ENCODE measurements around the gene GRN. TPM values are rescaled to one million over a fixed set of nuclear protein-coding genes. Genes with fewer than 3 reads are reported as not detected.
A peak's percentile ranks its signal among the peaks of the same experiment; 100 is the strongest.

The GRN gene
- total and polyA plus RNA-seq, 2 of the 13 experiments (the other 11 are each of a cell fraction or from before 2014, with no cell fraction given) = 86.6 to 143 TPM

DNA sequence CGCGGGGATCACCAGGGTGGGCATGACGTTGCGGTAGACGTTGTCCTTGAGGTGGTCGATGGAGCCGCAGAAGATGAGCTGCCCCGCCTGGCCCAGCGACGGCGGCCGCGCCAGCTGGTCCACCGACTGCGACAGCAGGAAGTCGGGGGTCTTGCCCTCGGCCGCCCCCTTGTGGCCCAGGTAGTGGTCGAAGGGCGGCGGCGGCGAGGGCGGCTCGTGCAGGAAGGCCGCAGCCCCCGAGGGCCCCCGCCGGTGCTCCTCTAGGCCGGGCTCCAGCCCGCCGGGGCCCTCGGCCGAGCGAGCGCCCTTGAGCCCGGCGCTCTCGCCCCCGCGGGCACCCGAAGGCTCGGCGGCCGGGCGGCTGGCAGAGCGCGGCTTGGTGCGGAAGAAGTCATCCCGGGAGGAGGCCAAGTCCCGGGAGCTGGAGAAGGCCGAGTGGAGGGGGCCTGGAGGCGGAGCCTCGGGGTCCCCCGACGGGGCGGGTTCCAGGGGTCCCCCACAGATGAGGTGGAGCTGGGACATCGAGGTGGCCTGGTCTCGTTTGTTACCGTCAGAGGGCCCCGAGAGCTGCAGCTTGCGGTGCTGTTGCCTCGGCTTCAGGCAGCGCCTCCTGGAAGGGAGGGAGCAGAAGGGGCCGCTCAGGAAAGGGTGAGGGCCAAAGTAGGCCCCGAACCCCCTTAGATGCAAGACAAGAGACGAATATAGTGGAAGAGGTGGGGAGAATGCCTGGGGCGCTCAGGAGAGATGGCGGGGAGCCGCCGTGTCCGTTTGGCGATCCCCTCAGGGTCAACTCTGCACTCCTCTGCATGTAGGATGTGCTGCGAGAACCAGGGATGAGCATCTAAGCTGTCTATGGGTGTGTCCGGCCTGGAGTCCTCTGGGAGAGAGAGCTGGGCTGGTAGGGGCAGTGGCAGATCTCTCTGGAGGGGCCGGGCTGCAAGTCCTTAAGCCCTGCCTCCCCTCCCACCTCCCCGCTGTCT lies 9.8 kb downstream of the GRN start (continued):
- peak; percentile 52; the same call in 1 of the 2 replicates for TF ChIP-seq KDM3A (CRISPR knock-in tag; IDR thresholded peaks at IDR 0.05; ENCODE audit: low read depth)
- peak; percentile 87 for TF ChIP-seq ZNF263 (CRISPR knock-in tag; IDR thresholded peaks at IDR 0.05)
- TF ChIP-seq SALL1 (CRISPR knock-in tag; IDR thresholded peaks at IDR 0.05) = peak; percentile 55
- TF ChIP-seq ARNT2 (CRISPR knock-in tag; IDR thresholded peaks at IDR 0.05; ENCODE audit: low read depth) = peak; percentile 38; the same call in 1 of the 2 replicates
- peak; percentile 65 for TF ChIP-seq ZSCAN25 (CRISPR knock-in tag; IDR thresholded peaks at IDR 0.05)
- no peak for TF ChIP-seq FOXM1 (CRISPR knock-in tag; IDR thresholded peaks at IDR 0.05)
- TF ChIP-seq, protein P1, sequence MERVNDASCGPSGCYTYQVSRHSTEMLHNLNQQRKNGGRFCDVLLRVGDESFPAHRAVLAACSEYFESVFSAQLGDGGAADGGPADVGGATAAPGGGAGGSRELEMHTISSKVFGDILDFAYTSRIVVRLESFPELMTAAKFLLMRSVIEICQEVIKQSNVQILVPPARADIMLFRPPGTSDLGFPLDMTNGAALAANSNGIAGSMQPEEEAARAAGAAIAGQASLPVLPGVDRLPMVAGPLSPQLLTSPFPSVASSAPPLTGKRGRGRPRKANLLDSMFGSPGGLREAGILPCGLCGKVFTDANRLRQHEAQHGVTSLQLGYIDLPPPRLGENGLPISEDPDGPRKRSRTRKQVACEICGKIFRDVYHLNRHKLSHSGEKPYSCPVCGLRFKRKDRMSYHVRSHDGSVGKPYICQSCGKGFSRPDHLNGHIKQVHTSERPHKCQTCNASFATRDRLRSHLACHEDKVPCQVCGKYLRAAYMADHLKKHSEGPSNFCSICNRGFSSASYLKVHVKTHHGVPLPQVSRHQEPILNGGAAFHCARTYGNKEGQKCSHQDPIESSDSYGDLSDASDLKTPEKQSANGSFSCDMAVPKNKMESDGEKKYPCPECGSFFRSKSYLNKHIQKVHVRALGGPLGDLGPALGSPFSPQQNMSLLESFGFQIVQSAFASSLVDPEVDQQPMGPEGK (CRISPR knock-in tag; IDR thresholded peaks at IDR 0.05) = peak; percentile 93
- TF ChIP-seq, protein P2, sequence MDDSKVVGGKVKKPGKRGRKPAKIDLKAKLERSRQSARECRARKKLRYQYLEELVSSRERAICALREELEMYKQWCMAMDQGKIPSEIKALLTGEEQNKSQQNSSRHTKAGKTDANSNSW (CRISPR knock-in tag; IDR thresholded peaks at IDR 0.05; ENCODE audit: borderline replicate concordance) = no peak
- TF ChIP-seq RFX5 (IDR thresholded peaks at IDR 0.05; ENCODE audit: low read depth, low read length) = no peak
- TF ChIP-seq, protein P3, sequence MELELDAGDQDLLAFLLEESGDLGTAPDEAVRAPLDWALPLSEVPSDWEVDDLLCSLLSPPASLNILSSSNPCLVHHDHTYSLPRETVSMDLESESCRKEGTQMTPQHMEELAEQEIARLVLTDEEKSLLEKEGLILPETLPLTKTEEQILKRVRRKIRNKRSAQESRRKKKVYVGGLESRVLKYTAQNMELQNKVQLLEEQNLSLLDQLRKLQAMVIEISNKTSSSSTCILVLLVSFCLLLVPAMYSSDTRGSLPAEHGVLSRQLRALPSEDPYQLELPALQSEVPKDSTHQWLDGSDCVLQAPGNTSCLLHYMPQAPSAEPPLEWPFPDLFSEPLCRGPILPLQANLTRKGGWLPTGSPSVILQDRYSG (CRISPR knock-in tag; IDR thresholded peaks at IDR 0.05) = peak; percentile 55; the same call in 1 of the 2 replicates
- TF ChIP-seq, protein P4, sequence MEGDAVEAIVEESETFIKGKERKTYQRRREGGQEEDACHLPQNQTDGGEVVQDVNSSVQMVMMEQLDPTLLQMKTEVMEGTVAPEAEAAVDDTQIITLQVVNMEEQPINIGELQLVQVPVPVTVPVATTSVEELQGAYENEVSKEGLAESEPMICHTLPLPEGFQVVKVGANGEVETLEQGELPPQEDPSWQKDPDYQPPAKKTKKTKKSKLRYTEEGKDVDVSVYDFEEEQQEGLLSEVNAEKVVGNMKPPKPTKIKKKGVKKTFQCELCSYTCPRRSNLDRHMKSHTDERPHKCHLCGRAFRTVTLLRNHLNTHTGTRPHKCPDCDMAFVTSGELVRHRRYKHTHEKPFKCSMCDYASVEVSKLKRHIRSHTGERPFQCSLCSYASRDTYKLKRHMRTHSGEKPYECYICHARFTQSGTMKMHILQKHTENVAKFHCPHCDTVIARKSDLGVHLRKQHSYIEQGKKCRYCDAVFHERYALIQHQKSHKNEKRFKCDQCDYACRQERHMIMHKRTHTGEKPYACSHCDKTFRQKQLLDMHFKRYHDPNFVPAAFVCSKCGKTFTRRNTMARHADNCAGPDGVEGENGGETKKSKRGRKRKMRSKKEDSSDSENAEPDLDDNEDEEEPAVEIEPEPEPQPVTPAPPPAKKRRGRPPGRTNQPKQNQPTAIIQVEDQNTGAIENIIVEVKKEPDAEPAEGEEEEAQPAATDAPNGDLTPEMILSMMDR (CRISPR knock-in tag; IDR thresholded peaks at IDR 0.05) = peak; percentile 87
- TF ChIP-seq SALL2 (CRISPR knock-in tag; IDR thresholded peaks at IDR 0.05) = peak; percentile 68
- TF ChIP-seq ZNF777 (CRISPR knock-in tag; IDR thresholded peaks at IDR 0.05) = peak; percentile 94
- no peak for TF ChIP-seq SYNCRIP (IDR thresholded peaks at IDR 0.05; ENCODE audit: insufficient read depth, low read depth, low read length)
- TF ChIP-seq, protein P5, sequence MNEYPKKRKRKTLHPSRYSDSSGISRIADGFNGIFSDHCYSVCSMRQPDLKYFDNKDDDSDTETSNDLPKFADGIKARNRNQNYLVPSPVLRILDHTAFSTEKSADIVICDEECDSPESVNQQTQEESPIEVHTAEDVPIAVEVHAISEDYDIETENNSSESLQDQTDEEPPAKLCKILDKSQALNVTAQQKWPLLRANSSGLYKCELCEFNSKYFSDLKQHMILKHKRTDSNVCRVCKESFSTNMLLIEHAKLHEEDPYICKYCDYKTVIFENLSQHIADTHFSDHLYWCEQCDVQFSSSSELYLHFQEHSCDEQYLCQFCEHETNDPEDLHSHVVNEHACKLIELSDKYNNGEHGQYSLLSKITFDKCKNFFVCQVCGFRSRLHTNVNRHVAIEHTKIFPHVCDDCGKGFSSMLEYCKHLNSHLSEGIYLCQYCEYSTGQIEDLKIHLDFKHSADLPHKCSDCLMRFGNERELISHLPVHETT (CRISPR knock-in tag; conservative IDR thresholded peaks at IDR 0.05) = peak; percentile 48; the same call in 1 of the 2 replicates
- peak; percentile 68 for TF ChIP-seq ZNF788 (CRISPR knock-in tag; IDR thresholded peaks at IDR 0.05; ENCODE audit: borderline replicate concordance)
- no peak for TF ChIP-seq ZNF543 (CRISPR knock-in tag; IDR thresholded peaks at IDR 0.05)
- TF ChIP-seq TBX2 (CRISPR knock-in tag; IDR thresholded peaks at IDR 0.05; ENCODE audit: borderline replicate concordance) = peak; percentile 56
- TF ChIP-seq ZSCAN20 (CRISPR knock-in tag; IDR thresholded peaks at IDR 0.05; ENCODE audit: borderline replicate concordance) = peak; percentile 68; the same call in 1 of the 2 replicates
- TF ChIP-seq, protein P6, sequence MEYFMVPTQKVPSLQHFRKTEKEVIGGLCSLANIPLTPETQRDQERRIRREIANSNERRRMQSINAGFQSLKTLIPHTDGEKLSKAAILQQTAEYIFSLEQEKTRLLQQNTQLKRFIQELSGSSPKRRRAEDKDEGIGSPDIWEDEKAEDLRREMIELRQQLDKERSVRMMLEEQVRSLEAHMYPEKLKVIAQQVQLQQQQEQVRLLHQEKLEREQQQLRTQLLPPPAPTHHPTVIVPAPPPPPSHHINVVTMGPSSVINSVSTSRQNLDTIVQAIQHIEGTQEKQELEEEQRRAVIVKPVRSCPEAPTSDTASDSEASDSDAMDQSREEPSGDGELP (IDR thresholded peaks at IDR 0.05; ENCODE audit: borderline replicate concordance, low read depth) = peak; percentile 80; the same call in 1 of the 2 replicates
